Ovary (tissue), 9 donors: ENCODE measurements around the gene NWD2. TPM values are rescaled to one million over a fixed set of nuclear protein-coding genes. Genes with fewer than 3 reads are reported as not detected.

Experiments used
- DNase-seq, 5 donors: peaks; one replicate each; pipeline ENCODE4 v3.0.0-alpha.2; 2019 to 2020
- H3K27ac ChIP-seq, 2 donors: fragments of 200-600 bp; one replicate each; pipeline versions ENCODE4 v1.5.1 to v1.8.0; 2019 to 2022
- H3K27me3 ChIP-seq: fragments of 200-600 bp; one replicate; pipeline ENCODE4 v1.8.0; 2022
- H3K36me3 ChIP-seq: fragments of 200-600 bp; sonication (generic); one replicate; pipeline ENCODE4 v1.5.1; 2019
- H3K4me1 ChIP-seq: one replicate; pipeline ENCODE4 v1.8.1; 2013; ENCODE audit warnings: mild to moderate bottlenecking, moderate library complexity; ENCODE audit not compliant: insufficient read depth
- H3K4me3 ChIP-seq: fragments of 200-600 bp; sonication (generic); one replicate; pipeline ENCODE4 v1.5.1; 2017
- H3K9me3 ChIP-seq, 2 donors: fragments of 200-600 bp in 1 of 2; sonication (generic) in 1 of 2; one replicate each; pipeline versions ENCODE4 v1.5.1 to v1.8.1; 2013 to 2019; ENCODE audit warnings: mild to moderate bottlenecking in 1 of 2, moderate library complexity in 1 of 2
- EP300 ChIP-seq: sonication (generic); formaldehyde crosslinking; IDR thresholded peaks from one replicate; pipeline ENCODE4 v1.6.1; 2017; ENCODE audit warnings: antibody characterized with exemption
- POLR2A ChIP-seq: fragments of 450-650 bp; IDR thresholded peaks from one replicate; pipeline ENCODE4 v1.6.1; 2017; ENCODE audit warnings: antibody characterized with exemption, mild to moderate bottlenecking, moderate library complexity
- WGBS, 3 donors: extraction: QIAGEN DNeasy Blood & Tissue Kit in 1 of 3; methylation state at CpG; one replicate each; pipeline versions ENCODE4 v1.1.5 to v1.1.7; 2013 to 2017; 5-methylcytosine and 5-hydroxymethylcytosine counted together
- intact Hi-C, 4 donors: fragments of 100-400 bp; cut with DNase I; formaldehyde crosslinking; loops; one replicate each; pipeline versions ENCODE4 v1.11.0 to v1.15.1; 2022 to 2023
- polyA plus RNA-seq, 2 donors: library from polyadenylated mRNA; stranded (reverse); fragments of 200-250 nt in 1 of 2; fragments of 350-450 nt in 1 of 2; fragmentation: Illumina TruSeq in 1 of 2; extraction: RNeasy Lipid Tissue Mini Kit (QIAGEN cat#74804) in 1 of 2; gene quantifications; one replicate each; pipeline ENCODE4 v1.2.3, GENCODE V29; 2013 to 2014
- total RNA-seq, 7 donors: library from RNA; depleted of rRNA in 2 of 7; stranded (reverse); fragments of >200 nt in 2 of 7; fragmentation: NEBNext Ultra II Directional in 3 of 7; extraction: Animal tissue kit (Norgen Biotek cat#: 25700) in 3 of 7; gene quantifications; one replicate each; pipeline versions ENCODE4 v1.1.0 to v1.2.4, GENCODE V29; 2016 to 2023
- TF ChIP-seq, protein P1 (sequence below), 3 donors: fragments of 450-650 bp in 2 of 3; fragments of 200-600 bp in 1 of 3; IDR thresholded peaks; one replicate each; pipeline versions ENCODE4 v1.5.1 to v1.8.0; 2016 to 2022; ENCODE audit warnings: antibody characterized with exemption in 3 of 3, mild to moderate bottlenecking in 1 of 3
- donor health status: DM: no; HTN: no; CAD: no; lungs with moderate emphysema.
- donor health status: DM: no; HTN: no; CAD: no.
- donor health status: Bipolar disorder and iron deficiency.
- donor health status: DM: yes; HTN: yes; CAD: no.
- donor health status: DM: no; HTN: no; CAD: no.
- donor health status: DM: yes; HTN: yes; CAD: no.

The NWD2 gene
- total and polyA plus RNA-seq, 9 donors: 0.01 to 0.11 TPM; not detected in 7

- Histone ChIP-seq H3K27ac (no peak overlapping the region), H3K27me3 (no peaks in the 10 kb centered on the region), H3K4me1 (no peaks in the 10 kb centered on the region), H3K4me3 (no peak overlapping the region), H3K36me3 (no peaks in the 10 kb centered on the region), H3K9me3 (no peaks in the 10 kb centered on the region)
- intact Hi-C loops: no loop called here
- 86 to 93% (median 91%) methylated on average over 4 of the region's 4 CpGs for WGBS, 3 donors
- DNase-seq: no peak
- TF ChIP-seq, protein P1, sequence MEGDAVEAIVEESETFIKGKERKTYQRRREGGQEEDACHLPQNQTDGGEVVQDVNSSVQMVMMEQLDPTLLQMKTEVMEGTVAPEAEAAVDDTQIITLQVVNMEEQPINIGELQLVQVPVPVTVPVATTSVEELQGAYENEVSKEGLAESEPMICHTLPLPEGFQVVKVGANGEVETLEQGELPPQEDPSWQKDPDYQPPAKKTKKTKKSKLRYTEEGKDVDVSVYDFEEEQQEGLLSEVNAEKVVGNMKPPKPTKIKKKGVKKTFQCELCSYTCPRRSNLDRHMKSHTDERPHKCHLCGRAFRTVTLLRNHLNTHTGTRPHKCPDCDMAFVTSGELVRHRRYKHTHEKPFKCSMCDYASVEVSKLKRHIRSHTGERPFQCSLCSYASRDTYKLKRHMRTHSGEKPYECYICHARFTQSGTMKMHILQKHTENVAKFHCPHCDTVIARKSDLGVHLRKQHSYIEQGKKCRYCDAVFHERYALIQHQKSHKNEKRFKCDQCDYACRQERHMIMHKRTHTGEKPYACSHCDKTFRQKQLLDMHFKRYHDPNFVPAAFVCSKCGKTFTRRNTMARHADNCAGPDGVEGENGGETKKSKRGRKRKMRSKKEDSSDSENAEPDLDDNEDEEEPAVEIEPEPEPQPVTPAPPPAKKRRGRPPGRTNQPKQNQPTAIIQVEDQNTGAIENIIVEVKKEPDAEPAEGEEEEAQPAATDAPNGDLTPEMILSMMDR (IDR thresholded peaks at IDR 0.05): no peak
- no peak for TF ChIP-seq POLR2A
- TF ChIP-seq EP300: no peak
Measured at GRCh38 chr4:37421614-37422013, 177.1 kb downstream of the NWD2 start.

DNA sequence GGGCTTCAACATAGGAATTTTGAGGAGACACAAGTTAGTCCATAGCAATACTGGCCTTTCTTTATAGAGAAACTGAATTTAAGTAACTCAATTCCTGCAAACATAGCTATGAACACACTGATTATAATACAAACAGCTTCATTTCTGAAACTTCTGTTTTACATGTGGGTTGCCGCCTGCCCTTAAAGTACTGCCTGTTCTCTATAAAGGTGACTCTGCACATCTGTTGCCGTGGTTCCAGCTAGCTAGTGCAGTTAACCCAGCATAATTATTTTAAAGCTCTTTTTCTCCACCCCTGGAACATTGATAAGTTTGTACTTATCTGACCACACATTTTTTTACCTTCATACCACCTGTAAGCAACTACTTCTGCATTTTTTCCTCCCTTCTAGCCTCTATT lies 177.6 kb downstream of the NWD2 start:
- Histone ChIP-seq H3K4me1 (no peaks in the 10 kb centered on the region), H3K9me3 (no peaks in the 10 kb centered on the region), H3K27me3 (no peaks in the 10 kb centered on the region), H3K36me3 (no peaks in the 10 kb centered on the region), H3K27ac (no peak overlapping the region), H3K4me3 (no peak overlapping the region)
- DNase-seq: no peak
- WGBS, 3 donors: 65 to 82% (median 74%) methylated on average over 2 of the region's 2 CpGs
- intact Hi-C loops: no loop called here
- TF ChIP-seq POLR2A (no peak), EP300 (no peak)
- TF ChIP-seq, protein P1 (IDR thresholded peaks at IDR 0.05): no peak

- Histone ChIP-seq H3K9me3 (no peaks in the 10 kb centered on the region), H3K27ac (no peak overlapping the region), H3K4me1 (no peaks in the 10 kb centered on the region), H3K4me3 (no peak overlapping the region), H3K27me3 (no peaks in the 10 kb centered on the region), H3K36me3 (no peaks in the 10 kb centered on the region)
- intact Hi-C loops: no loop called here
- 64 to 72% (median 66%) methylated on average over 2 of the region's 2 CpGs for WGBS, 3 donors
- TF ChIP-seq, protein P1 (IDR thresholded peaks at IDR 0.05): no peak
- TF ChIP-seq POLR2A: no peak
- no peak for TF ChIP-seq EP300
- DNase-seq: no peak
Measured at GRCh38 chr4:37422638-37423037, 178.1 kb downstream of the NWD2 start.

GRCh38 chr4:37423310-37423709 lies 178.8 kb downstream of the NWD2 start:
- DNase-seq: no peak

More at GRCh38 chr4:37423310-37423709, 178.8 kb downstream of the NWD2 start:
- intact Hi-C loops: no loop called here
- no peaks in the 10 kb centered on the region for H3K27me3 ChIP-seq
- WGBS, 3 donors: 81 to 85% (median 84%) methylated on average over 5 of the region's 5 CpGs
- no peaks in the 10 kb centered on the region for H3K36me3 ChIP-seq
- H3K4me3 ChIP-seq: no peak overlapping the region
- H3K4me1 ChIP-seq: no peaks in the 10 kb centered on the region
- TF ChIP-seq POLR2A: no peak
- no peak for TF ChIP-seq EP300
- TF ChIP-seq, protein P1 (IDR thresholded peaks at IDR 0.05): no peak
- no peak overlapping the region for H3K27ac ChIP-seq
- H3K9me3 ChIP-seq: no peaks in the 10 kb centered on the region
